Subcutaneous abdominal adipose tissue (tissue), 5 donors: ENCODE results near the gene SLC9A9.
"Not testable (repeated sequence)": the region's sequence is repeated elsewhere in the genome, so short reads cannot be mapped to it uniquely, and the experiment has no call there.

Experiments used
- H3K27ac ChIP-seq: one replicate; pipeline ENCODE4 v1.7.0; 2013; ENCODE audit warnings: low read depth, mild to moderate bottlenecking, inconsistent platforms, low read length, moderate library complexity
- H3K27me3 ChIP-seq, 5 donors: one replicate each; pipeline ENCODE4 v1.7.0; 2013; ENCODE audit warnings: low read length in 5 of 5, inconsistent platforms in 1 of 5; ENCODE audit not compliant: control insufficient read depth in 5 of 5, insufficient read depth in 4 of 5
- H3K36me3 ChIP-seq, 5 donors: one replicate each; pipeline ENCODE4 v1.7.0; 2013; ENCODE audit warnings: low read length in 5 of 5; ENCODE audit not compliant: control insufficient read depth in 5 of 5, insufficient read depth in 5 of 5
- H3K4me1 ChIP-seq, 5 donors: one replicate each; pipeline ENCODE4 v1.7.0; 2013; ENCODE audit warnings: low read length in 5 of 5, mild to moderate bottlenecking in 3 of 5, moderate library complexity in 1 of 5; ENCODE audit not compliant: control insufficient read depth in 5 of 5, insufficient read depth in 5 of 5
- H3K4me3 ChIP-seq, 5 donors: one replicate each; pipeline ENCODE4 v1.7.0; 2013; ENCODE audit warnings: low read length in 5 of 5, low read depth in 1 of 5
- H3K9ac ChIP-seq, 5 donors: one replicate each; pipeline ENCODE4 v1.7.0; 2013; ENCODE audit warnings: low read length in 5 of 5, mild to moderate bottlenecking in 4 of 5, moderate library complexity in 3 of 5
- H3K9me3 ChIP-seq, 5 donors: one replicate each; pipeline ENCODE4 v1.7.0; 2013; ENCODE audit warnings: low read length in 5 of 5; ENCODE audit not compliant: control insufficient read depth in 5 of 5
- donor health status: healthy.
- donor health status: healthy.
- donor health status: healthy.
- donor health status: healthy.
- donor health status: healthy.

Gene SLC9A9

DNA sequence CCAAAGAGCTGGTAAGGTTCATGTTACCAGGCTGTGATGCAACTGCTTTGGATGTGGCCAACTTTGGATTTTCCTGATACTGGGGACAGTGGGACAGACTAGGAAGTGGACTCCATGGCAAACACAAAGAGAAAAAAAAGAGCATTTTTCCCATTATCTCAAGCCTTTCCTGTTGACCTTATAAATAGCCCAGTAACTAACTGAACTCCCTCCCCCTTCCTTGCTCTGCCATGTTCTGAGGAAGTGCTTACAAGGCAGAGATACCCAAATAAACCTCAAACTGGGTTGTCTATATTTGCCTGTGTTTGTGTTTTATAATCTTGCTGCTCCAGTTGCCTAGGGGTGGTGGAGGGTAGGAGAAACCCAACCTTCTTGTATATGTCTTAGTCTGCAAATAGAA is 27.3 kb upstream of the SLC9A9 start:
- H3K27ac ChIP-seq: no peak overlapping the region
- no peaks in the 10 kb centered on the region for H3K9me3 ChIP-seq
- no peak overlapping the region for H3K4me3 ChIP-seq
- no peaks in the 10 kb centered on the region for H3K36me3 ChIP-seq
- peaks cover 0 to 4% (median 0%) of the 10 kb centered on the region in 5 donors for H3K4me1 ChIP-seq
- no peak overlapping the region for H3K9ac ChIP-seq
- no peaks in the 10 kb centered on the region for H3K27me3 ChIP-seq

DNA sequence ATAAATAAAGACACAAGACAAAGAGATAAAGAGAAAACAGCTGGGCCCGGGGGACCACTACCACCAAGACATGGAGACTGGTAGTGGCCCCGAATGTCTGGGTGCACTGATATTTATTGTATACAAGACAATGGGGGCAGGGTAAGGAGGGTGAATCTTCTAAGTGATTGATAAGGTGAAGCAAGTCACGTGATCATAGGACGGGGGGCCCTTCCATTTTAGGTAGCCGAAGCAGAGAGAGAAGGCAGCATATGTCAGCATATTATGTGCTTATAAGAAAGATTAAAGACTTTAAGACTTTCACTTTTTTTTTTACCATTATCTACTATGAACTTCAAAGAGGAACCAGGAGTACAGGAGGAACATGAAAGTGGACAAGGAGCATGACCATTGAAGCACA is 25.3 kb upstream of the SLC9A9 start:
- not testable (repeated sequence) for H3K4me1 ChIP-seq, H3K4me3 ChIP-seq, H3K9ac ChIP-seq, H3K9me3 ChIP-seq, H3K27ac ChIP-seq, H3K36me3 ChIP-seq, H3K27me3 ChIP-seq

DNA sequence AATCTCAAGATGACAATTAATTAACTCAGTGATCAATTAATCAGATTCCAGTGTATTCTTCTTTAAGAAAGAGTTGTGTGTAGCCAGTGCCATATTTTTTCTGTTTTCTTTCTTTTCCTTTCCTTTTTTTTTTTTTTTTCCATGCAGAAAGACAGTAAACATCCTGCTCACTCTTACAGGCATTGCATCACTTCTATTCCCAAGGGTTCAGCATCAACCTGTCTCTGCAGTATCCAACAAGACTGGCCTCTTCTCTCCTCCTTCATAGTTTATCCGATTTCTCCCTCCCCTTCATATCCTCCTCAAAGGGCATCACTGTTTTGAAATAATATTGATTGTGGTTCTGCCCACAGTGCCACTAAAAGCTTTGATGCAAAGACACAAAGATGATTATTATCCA is 17.0 kb upstream of the SLC9A9 start:
- Histone ChIP-seq H3K27me3 (no peaks in the 10 kb centered on the region), H3K4me3 (no peak overlapping the region), H3K36me3 (no peaks in the 10 kb centered on the region), H3K9ac (no peak overlapping the region), H3K4me1 (no peaks in the 10 kb centered on the region), H3K9me3 (no peaks in the 10 kb centered on the region), H3K27ac (no peak overlapping the region)

DNA sequence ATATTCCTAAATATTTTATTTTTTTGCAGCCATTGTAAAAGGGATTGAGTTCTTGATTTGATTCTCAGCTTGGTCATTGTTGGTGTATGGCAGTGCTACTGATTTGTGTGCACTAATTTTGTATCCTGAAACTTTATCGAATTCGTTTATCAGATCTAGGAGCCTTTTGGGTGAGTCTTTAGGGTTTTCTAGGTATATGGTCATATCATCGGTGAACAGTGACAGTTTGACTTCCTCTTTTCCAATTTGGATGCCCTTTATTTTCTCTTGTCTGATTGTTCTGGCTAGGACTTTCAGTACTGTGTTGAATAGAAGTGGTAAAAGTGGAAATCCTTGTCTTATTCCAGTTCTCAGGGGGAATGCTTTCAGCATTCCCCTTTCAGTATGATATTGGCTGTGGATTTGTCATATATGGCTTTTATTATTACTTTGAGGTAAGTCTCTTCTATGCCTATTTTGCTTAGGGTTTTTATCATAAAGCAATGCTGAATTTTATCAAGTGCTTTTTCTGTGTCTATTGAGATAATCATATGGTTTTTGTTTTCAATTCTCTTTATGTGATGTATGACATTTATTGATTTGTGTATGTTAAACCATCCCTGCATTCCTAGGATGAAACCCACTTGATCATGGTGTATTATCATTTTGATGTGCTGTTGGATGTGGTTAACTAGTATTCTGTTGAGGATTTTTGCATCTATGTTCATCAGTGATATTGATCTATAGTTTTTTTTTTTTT is 11.4 kb upstream of the SLC9A9 start:
- H3K27me3 ChIP-seq: no peaks in the 10 kb centered on the region
- H3K9ac ChIP-seq: no peak overlapping the region
- H3K9me3 ChIP-seq: no peaks in the 10 kb centered on the region
- no peaks in the 10 kb centered on the region for H3K36me3 ChIP-seq
- H3K4me3 ChIP-seq: no peak overlapping the region
- no peak overlapping the region for H3K27ac ChIP-seq
- no peaks in the 10 kb centered on the region for H3K4me1 ChIP-seq

DNA sequence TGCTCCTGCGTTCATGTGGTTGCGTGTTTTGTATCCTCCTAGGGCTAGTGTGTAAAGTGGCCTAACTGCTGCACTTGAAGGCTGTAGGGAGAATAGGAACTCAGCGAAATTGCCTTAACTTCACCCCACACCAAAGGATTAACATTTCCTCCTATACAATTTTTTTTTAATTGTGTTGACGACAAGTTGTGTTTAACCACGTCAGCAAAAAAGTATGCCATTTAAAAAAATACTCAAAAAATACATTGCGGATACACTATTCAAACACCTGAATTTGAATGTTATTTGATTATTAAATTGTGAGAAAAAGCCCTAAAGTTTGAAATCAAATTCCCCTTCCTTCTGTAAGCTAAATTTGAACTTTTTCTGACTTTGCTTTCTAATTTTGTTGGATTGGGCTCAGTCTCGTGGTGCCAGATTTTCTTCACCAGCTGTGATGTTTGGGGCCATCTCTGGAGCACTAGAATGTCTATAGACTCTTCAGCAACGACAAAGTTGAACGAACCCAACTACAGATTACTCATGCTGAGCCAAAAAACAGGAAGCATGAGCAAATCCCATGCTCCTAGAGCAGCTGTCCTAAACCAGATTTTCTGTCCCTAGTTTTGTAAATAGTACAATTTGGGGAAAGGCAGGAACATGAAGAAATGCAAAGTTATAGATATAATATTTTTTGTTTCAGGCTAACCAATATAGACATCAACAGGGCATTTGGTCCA is 8.1 kb upstream of the SLC9A9 start:
- H3K27me3 ChIP-seq: no peaks in the 10 kb centered on the region
- no peaks in the 10 kb centered on the region for H3K36me3 ChIP-seq
- no peaks in the 10 kb centered on the region for H3K9me3 ChIP-seq
- no peak overlapping the region for H3K9ac ChIP-seq
- H3K4me3 ChIP-seq: no peak overlapping the region
- no peaks in the 10 kb centered on the region for H3K4me1 ChIP-seq
- no peak overlapping the region for H3K27ac ChIP-seq

DNA sequence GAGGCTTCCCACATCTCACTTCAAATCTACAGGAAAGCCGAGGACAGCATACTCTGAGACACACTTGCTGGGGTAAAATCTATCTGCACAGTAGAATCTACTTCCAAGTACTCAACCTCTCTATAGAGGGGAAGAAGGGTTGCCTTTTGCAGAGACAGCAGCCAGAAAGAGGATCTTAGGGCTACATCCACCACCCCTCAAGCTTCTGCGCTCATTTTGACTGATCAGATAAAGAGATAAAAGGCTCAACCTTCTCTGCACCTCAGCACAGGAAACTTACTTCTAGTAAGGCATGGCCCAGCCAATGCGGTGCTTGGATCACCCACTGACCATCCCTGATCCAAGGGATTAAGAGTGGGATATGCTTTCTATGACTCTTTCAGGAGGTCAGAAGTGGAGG is 6.9 kb upstream of the SLC9A9 start:
- H3K9me3 ChIP-seq: no peaks in the 10 kb centered on the region
- no peaks in the 10 kb centered on the region for H3K27me3 ChIP-seq
- no peak overlapping the region for H3K4me3 ChIP-seq
- H3K36me3 ChIP-seq: no peaks in the 10 kb centered on the region
- no peak overlapping the region for H3K9ac ChIP-seq
- H3K27ac ChIP-seq: no peak overlapping the region
- peaks cover 0 to 4% (median 0%) of the 10 kb centered on the region in 5 donors for H3K4me1 ChIP-seq

DNA sequence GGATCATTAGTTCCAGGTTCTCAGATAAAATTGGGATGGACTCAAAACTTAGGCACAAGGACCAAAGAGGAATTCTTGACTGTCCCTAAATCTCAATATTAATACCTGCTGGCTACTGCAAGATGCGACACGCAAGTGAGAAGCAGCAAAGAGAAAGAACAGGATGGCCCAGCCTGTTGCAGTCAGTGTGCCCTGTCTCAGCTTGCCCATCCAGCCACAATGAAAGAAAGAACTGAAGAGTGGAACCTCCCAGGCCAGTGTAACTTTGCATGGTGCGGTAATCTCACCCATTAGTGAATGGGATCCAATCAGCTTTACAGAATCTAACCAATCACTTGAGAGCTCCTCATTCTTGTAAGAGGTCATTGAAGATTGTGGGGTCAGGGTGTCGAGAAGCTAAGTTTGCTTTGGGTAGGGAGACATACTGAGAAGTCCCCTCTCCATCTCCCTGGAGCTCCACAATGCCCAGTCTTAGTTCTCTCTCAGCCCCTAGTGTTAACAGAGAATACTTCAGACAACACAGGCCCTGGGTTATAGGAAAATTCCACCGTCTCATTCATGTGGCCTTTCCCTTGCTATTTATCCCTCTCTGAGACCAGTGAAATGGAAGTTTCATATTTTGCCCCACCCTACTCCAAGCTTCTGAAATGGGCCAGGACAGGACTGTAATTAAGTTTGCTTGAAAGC is 3.2 kb upstream of the SLC9A9 start:
- Histone ChIP-seq H3K9me3 (no peaks in the 10 kb centered on the region), H3K27me3 (no peaks in the 10 kb centered on the region), H3K4me3 (no peak overlapping the region), H3K36me3 (no peaks in the 10 kb centered on the region), H3K9ac (no peak overlapping the region), H3K27ac (no peak overlapping the region), H3K4me1 (peaks cover 0 to 16% (median 11%) of the 10 kb centered on the region in 5 donors)

DNA sequence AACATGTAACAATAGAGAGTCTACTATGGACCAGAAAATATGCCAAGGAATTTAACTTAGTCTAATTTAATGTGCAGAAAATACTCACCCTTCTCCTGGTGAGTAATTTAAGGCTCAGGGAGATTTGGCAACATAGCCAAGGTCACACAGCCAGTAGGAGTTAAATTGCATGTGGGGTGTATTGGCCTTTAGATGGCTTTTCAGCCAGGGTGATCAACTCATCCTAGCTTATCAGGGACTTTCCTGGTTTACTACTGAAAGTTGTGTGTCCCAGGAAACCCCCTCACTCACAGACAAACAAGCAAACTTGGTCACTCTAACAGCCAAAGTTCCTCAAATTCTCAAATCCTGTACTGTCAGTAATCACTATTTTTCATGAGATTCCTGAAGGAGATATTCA is 2.6 kb upstream of the SLC9A9 start:
- H3K4me3 ChIP-seq: no peak overlapping the region
- peaks cover 0 to 16% (median 11%) of the 10 kb centered on the region in 5 donors for H3K4me1 ChIP-seq
- H3K36me3 ChIP-seq: no peaks in the 10 kb centered on the region
- peak overlapping the region; percentile 44 for H3K27ac ChIP-seq
- H3K9me3 ChIP-seq: no peaks in the 10 kb centered on the region
- H3K27me3 ChIP-seq: no peaks in the 10 kb centered on the region
- H3K9ac ChIP-seq: no peak overlapping the region

DNA sequence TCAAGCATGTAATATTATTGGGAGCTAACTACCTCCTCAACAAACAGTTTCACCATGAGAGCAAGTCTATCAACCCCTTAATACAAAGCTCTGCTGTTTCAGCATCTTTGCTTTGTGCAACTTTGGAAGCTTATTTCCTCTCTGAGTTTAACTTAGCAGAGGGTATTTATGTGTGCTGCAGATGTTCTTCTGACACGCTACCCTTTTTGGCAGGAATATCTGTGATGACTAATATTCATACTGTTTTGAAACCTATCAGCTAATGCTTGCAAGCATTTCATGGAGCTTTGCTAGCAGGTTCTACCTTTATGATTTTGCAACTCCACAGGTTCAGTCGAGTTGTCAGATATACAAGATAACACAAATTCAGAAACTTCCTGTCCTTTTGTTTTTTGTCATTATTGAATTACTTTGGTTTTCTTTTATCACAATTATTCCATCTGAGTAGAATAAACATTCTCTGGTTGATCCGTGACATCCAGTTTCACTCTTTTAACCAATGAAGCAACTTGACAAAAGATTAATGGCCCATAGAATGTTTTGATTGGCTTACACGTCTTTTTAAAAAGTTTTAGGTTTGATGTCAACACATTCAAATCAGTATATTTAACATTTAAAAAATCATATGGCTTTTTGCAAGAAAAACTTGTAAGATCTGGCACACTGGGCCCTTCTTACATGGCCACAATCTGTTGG is 1.7 kb upstream of the SLC9A9 start:
- Histone ChIP-seq H3K4me1 (peaks cover 0 to 16% (median 11%) of the 10 kb centered on the region in 5 donors), H3K4me3 (no peak overlapping the region), H3K36me3 (no peaks in the 10 kb centered on the region), H3K27ac (peak overlapping the region; percentile 44), H3K27me3 (no peaks in the 10 kb centered on the region), H3K9ac (no peak overlapping the region), H3K9me3 (no peaks in the 10 kb centered on the region)
